Astrocyte of the spinal cord (primary cell): ENCODE results near the gene ADIPOQ.

Experiments used
- DNase-seq: peaks from one replicate; pipeline ENCODE4 v3.0.0; 2011; ENCODE audit warnings: low read depth, low spot score
- H3K4me3 ChIP-seq: 2 replicates; pipeline ENCODE4 v1.5.1; 2011; ENCODE audit warnings: low read depth, mild to moderate bottlenecking, low read length, moderate library complexity
- in situ Hi-C: cut with HindIII; loops from 2 replicates; pipeline ENCODE4 v1.10.0; 2017; ENCODE audit warnings: low sequenced_read_pairs
- TF ChIP-seq, protein P1 (sequence below): IDR thresholded peaks from 2 replicates; pipeline ENCODE4 v1.5.1; 2012; ENCODE audit warnings: low read depth, mild to moderate bottlenecking, low read length, inconsistent platforms

ADIPOQ gene

DNA sequence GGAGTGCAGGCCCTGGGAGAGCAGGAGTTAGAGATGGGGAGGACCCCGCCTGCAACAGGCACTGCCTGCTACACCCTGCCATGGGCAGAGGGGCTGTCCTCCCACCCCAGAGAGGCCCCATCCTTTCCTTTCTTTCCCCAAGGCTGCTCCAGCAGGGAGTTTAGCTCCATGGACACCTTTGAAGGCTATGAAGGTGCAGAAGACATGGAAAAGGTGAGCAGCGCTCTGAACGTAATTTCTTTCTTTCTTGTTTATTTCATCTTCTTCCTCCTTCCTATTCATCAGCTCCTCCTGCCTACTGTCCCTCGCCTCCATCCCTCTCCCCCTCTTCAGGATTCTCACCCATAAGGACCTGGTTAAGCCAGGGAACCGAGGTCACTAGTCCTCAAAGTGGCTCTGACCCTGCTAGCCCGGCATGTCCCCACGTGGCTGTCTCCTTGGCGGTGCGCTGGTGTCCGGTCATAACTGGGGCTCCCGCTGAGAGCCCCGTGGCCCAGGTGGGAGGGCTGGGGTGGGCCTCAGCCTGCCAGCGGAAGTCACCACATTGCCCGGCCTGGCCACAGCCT is 16.0 kb upstream of the ADIPOQ start:
- TF ChIP-seq, protein P1, sequence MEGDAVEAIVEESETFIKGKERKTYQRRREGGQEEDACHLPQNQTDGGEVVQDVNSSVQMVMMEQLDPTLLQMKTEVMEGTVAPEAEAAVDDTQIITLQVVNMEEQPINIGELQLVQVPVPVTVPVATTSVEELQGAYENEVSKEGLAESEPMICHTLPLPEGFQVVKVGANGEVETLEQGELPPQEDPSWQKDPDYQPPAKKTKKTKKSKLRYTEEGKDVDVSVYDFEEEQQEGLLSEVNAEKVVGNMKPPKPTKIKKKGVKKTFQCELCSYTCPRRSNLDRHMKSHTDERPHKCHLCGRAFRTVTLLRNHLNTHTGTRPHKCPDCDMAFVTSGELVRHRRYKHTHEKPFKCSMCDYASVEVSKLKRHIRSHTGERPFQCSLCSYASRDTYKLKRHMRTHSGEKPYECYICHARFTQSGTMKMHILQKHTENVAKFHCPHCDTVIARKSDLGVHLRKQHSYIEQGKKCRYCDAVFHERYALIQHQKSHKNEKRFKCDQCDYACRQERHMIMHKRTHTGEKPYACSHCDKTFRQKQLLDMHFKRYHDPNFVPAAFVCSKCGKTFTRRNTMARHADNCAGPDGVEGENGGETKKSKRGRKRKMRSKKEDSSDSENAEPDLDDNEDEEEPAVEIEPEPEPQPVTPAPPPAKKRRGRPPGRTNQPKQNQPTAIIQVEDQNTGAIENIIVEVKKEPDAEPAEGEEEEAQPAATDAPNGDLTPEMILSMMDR = no peak
- no peak for DNase-seq
- in situ Hi-C loops = no loop called here
- peak overlapping the region; percentile 48 for H3K4me3 ChIP-seq

DNA sequence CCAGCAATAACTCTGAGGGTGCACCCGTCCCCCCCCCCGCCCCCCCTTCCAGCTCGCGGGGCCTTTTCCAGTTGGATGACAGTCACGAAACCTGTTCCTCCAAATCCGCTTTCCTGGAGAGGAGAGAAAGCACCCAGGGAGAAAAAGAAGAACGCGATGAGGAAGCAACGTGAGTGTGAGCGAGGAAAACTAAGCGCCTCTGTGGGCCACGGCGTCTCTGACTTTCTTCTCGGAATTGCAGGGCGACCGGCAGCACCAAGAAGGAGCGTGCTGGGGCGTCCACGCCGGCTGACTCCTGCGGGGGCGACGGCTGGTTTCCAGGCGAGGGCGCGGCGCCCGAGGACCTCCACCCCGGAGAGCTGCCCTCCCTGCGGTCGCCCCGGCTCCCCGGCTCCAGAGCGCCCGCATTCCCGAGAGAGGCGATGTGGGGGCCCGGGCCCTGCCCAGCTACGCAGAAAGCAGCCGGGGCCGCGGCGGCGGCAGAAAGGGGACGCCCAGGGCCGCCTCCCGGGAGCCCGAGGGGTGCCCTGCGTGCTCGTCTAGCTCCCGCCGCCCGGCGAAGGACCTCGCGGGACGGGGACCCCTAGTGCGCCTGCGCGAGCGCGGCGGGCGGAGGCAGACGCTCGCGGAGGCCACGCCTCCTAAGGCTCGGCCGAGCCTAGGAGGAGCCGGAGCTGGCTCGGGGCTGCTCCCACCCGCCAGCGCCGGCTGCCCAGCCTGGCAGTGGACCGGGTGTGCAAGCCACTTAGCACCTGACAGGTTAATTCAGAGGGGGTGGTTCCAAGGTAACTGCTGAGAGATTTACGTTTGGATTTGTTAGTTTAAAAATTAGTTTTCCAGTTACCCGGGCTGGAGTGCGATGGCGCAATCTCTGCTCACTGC is 15.3 kb upstream of the ADIPOQ start:
- peak; percentile 76 for DNase-seq
- in situ Hi-C loops = no loop called here
- TF ChIP-seq, protein P1 = no peak
- H3K4me3 ChIP-seq = peak overlapping the region; percentile 48

DNA sequence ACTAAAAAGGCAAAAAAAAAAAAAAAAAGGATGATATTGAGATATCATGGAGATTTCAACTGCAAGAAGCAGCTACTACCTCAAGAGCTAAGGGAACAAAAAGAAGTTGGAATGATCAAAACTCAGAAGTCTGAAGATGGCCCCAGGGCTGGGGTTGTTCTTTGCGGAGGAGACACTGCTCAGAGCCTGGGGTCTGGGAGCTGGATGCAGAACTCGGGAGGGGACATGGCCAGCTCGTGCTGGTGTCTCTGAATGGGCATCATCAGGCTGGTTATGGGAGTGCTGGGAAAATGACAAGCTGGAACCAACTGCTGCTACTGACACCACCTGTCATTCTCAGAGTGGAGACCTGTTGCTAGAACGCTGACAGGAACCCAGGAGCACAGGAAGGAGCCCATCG is 14.2 kb upstream of the ADIPOQ start:
- TF ChIP-seq, protein P1 = no peak
- DNase-seq = no peak
- no peak overlapping the region for H3K4me3 ChIP-seq
- in situ Hi-C loops = no loop called here

DNA sequence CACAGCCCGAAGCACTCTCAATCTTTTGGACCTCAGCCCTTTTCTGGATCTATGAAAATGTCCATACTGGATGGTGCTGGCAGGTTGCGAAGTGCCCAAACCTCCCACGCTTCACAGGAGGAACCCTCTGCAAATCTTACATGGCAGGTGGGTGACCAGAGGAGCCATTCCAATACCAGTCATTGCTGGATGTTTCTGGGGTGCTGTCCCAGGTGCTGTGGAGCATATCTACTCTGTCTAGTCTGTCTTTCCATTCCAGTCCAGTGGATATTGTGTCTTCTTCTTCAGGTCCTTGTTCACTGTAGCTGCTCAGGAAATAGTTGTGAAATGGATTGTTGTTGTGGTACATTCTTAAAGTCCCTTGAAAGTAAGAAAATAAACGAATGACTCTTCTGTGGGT is 10.7 kb upstream of the ADIPOQ start:
- H3K4me3 ChIP-seq = no peak overlapping the region
- in situ Hi-C loops = no loop called here
- TF ChIP-seq, protein P1 = no peak
- no peak for DNase-seq

DNA sequence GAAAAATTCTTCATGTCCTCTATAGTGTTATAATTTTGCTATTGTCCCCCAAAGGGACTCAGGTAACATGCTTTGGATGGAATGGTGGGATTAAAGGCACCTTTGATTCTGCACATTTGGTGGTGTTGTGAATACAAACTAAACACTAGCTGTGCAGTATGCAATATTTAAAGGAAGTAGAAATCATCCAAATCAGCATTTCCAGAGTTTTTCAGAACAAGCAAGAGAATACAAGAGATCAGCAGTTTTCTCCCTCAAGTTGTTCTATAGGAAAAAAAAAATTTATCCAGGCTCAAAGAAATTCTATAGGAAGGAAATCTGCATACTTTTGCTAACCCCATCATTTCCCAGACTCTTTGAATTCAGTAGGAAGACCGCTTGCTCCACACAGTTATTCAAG is 10.2 kb upstream of the ADIPOQ start:
- TF ChIP-seq, protein P1 = no peak
- no peak for DNase-seq
- in situ Hi-C loops = no loop called here
- H3K4me3 ChIP-seq = no peak overlapping the region

DNA sequence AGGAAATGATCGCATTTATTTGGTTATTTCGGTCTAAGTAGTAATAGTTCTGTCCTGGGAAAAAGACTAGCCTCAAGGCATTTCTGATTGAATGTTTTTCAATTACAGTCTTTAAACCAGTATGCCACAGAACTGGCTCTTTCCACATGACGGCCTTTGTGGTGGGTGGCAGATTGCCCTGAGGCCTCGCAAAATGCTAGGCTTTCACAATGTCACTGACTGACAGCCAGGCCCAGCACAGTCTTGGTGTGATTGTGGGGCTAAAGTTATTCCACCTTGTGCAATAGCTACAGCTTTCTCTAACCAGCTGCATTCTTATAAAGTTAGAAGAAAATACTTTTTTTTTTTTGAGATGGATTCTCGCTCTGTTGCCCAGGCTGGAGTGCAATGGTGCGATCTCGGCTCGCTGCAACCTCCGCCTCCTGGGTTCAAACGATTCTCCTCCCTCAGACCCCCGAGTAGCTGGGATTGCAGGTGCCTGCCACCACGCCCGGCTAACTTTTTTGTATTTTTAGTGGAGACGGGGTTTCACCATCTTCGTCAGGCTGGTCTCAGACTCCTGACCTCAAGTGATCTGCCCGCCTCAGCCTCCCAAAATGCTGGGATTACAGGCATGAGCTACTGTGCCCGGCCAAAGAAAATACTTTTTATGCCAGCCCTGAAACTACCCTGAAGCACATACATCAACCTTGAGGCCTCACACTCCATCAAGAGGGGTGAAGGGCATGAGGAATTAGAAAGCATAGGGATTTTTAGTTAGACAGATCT is 2.5 kb upstream of the ADIPOQ start:
- peak; percentile 40 for DNase-seq
- in situ Hi-C loops = no loop called here
- TF ChIP-seq, protein P1 = no peak
- no peak overlapping the region for H3K4me3 ChIP-seq
